Gastroesophageal sphincter (tissue), 4 donors: ENCODE measurements around the gene SAMD9. TPM values are rescaled to one million over a fixed set of nuclear protein-coding genes. Genes with fewer than 3 reads are reported as not detected.

Experiments
- ATAC-seq: fragments of 150-250 bp; one replicate; pipeline ENCODE4 v1.9.1; 2016; ENCODE audit warnings: mild to moderate bottlenecking, moderate library complexity
- H3K27ac ChIP-seq, 4 donors: fragments of 200-600 bp; sonication (generic) in 3 of 4; 1 replicate in 3 of 4; 2 replicates in 1 of 4; pipeline ENCODE4 v1.5.1; 2016 to 2019
- H3K27me3 ChIP-seq: fragments of 200-600 bp; sonication (generic); one replicate; pipeline ENCODE4 v1.5.1; 2019
- H3K36me3 ChIP-seq, 2 donors: fragments of 200-600 bp; sonication (generic); one replicate each; pipeline ENCODE4 v1.5.1; 2019; ENCODE audit warnings: control low read depth in 1 of 2
- H3K4me1 ChIP-seq, 3 donors: fragments of 200-600 bp; sonication (generic); 1 replicate in 2 of 3; 2 replicates in 1 of 3; pipeline ENCODE4 v1.5.1; 2016 to 2019; ENCODE audit warnings: control low read depth in 2 of 3
- H3K4me3 ChIP-seq, 2 donors: fragments of 200-600 bp; sonication (generic); one replicate each; pipeline ENCODE4 v1.5.1; 2019; ENCODE audit warnings: mild to moderate bottlenecking in 1 of 2, moderate library complexity in 1 of 2
- H3K9me3 ChIP-seq, 3 donors: fragments of 200-600 bp; sonication (generic); one replicate each; pipeline ENCODE4 v1.5.1; 2017 to 2019; ENCODE audit warnings: control low read depth in 2 of 3
- EP300 ChIP-seq: sonication (generic); formaldehyde crosslinking; IDR thresholded peaks from one replicate; pipeline ENCODE4 v1.6.1; 2017; ENCODE audit warnings: antibody characterized with exemption, mild to moderate bottlenecking
- POLR2A ChIP-seq, 2 donors: fragments of 450-650 bp; IDR thresholded peaks; one replicate each; pipeline ENCODE4 v1.6.1; 2017; ENCODE audit warnings: antibody characterized with exemption in 2 of 2, mild to moderate bottlenecking in 2 of 2, moderate library complexity in 1 of 2
- POLR2AphosphoS5 ChIP-seq: sonication (generic); formaldehyde crosslinking; IDR thresholded peaks from one replicate; pipeline ENCODE4 v1.6.1; 2017; ENCODE audit warnings: antibody characterized with exemption
- WGBS, 2 donors: methylation state at CpG; one replicate each; pipeline ENCODE4 v1.1.5; 2018; ENCODE audit warnings: low coverage in 1 of 2; 5-methylcytosine and 5-hydroxymethylcytosine counted together
- total RNA-seq, 4 donors: library from RNA; depleted of rRNA; stranded (reverse); fragments of >200 nt; gene quantifications; one replicate each; pipeline ENCODE4 v1.1.0, GENCODE V29; 2016
- TF ChIP-seq, protein P1 (sequence below), 4 experiments: fragments of 200-600 bp in 2 of 4; fragments of 450-650 bp in 2 of 4; sonication (generic) in 1 of 4; IDR thresholded peaks; one replicate each; pipeline ENCODE4 v1.5.1; 2017 to 2019; ENCODE audit warnings: antibody characterized with exemption in 4 of 4, mild to moderate bottlenecking in 2 of 4, moderate library complexity in 2 of 4

SAMD9 gene
- total RNA-seq, 4 donors from 2014 or later = 2.4 to 12.2 (median 5.0) TPM

DNA sequence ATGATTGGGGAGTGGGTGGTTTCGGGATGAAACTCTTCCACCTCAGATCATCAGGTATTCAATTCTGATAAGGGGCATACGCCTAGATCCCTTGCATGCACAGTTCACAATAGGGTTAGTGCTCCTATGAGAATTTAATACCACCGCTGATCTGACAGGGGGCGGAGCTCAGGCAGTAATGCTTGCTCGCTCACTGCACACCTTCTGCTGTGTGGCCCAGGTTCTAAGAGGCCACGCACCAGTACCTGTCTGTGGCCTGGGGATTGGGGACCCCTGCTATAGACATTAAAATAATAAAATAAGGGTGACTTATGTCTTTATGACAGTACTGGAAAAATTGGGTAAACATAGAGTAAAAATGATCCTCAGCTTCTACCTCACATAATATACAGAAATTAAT lies 66.1 kb downstream of the SAMD9 start:
- TF ChIP-seq EP300 = no peak
- TF ChIP-seq, protein P1, sequence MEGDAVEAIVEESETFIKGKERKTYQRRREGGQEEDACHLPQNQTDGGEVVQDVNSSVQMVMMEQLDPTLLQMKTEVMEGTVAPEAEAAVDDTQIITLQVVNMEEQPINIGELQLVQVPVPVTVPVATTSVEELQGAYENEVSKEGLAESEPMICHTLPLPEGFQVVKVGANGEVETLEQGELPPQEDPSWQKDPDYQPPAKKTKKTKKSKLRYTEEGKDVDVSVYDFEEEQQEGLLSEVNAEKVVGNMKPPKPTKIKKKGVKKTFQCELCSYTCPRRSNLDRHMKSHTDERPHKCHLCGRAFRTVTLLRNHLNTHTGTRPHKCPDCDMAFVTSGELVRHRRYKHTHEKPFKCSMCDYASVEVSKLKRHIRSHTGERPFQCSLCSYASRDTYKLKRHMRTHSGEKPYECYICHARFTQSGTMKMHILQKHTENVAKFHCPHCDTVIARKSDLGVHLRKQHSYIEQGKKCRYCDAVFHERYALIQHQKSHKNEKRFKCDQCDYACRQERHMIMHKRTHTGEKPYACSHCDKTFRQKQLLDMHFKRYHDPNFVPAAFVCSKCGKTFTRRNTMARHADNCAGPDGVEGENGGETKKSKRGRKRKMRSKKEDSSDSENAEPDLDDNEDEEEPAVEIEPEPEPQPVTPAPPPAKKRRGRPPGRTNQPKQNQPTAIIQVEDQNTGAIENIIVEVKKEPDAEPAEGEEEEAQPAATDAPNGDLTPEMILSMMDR (IDR thresholded peaks at IDR 0.05) = no peak
- no peak for TF ChIP-seq POLR2A (IDR thresholded peaks at IDR 0.05)
- TF ChIP-seq POLR2AphosphoS5 = no peak
- 80 to 92% methylated on average over 2 to 5 of the region's 6 CpGs for WGBS, 2 donors
- ATAC-seq = no peak
- Histone ChIP-seq H3K27ac (no peak overlapping the region), H3K4me3 (no peak overlapping the region), H3K27me3 (no peaks in the 10 kb centered on the region), H3K36me3 (no peaks in the 10 kb centered on the region), H3K9me3 (no peaks in the 10 kb centered on the region), H3K4me1 (no peaks in the 10 kb centered on the region)

Other genes with a start within 250 kb of the SAMD9 start
- gene SAMD9L, start 30.4 kb upstream of the SAMD9 start, total RNA-seq = 1 to 10 TPM; 4.4 to 6.7 (median 5.4) TPM
- not detected for gene HEPACAM2, start 108.5 kb upstream of the SAMD9 start, total RNA-seq
- gene VPS50, start 114.4 kb upstream of the SAMD9 start, total RNA-seq = 10 to 100 TPM; 17.4 to 26.6 (median 23.7) TPM